GM12891 (cell line): Measurements from ENCODE around the gene ADH4.
"Not testable (repeated sequence)": the region's sequence is repeated elsewhere in the genome, so short reads cannot be mapped to it uniquely, and the experiment has no call there.

Source experiments
- DNase-seq: peaks from one replicate; pipeline ENCODE4 v3.0.0; 2011; ENCODE audit warnings: low spot score; ENCODE audit not compliant: insufficient read length
- FAIRE-seq: peaks from 2 replicates; lab custom pipeline; 2011; peaks lifted over from hg19 to GRCh38; lab: Jason Lieb, UNC
- PAX5 ChIP-seq: IDR thresholded peaks from 2 replicates; pipeline ENCODE4 v1.6.1; 2011; ENCODE audit warnings: low read length, moderate library complexity, mild to moderate bottlenecking; ENCODE audit not compliant: insufficient read depth, severe bottlenecking
- POLR2A ChIP-seq: IDR thresholded peaks from 2 replicates; pipeline ENCODE4 v1.6.1; 2011; ENCODE audit warnings: low read depth, low read length, control low read depth
- POLR2AphosphoS5 ChIP-seq: IDR thresholded peaks from 2 replicates; pipeline ENCODE4 v1.6.1; 2011; ENCODE audit warnings: low read depth, low read length, control low read depth
- POU2F2 ChIP-seq: IDR thresholded peaks from 2 replicates; pipeline ENCODE4 v1.6.1; 2011; ENCODE audit warnings: low read depth, mild to moderate bottlenecking, control low read depth, low read length, moderate library complexity
- SPI1 ChIP-seq: IDR thresholded peaks from 2 replicates; pipeline ENCODE4 v1.6.1; 2011; ENCODE audit warnings: low read depth, low read length, control low read depth
- TAF1 ChIP-seq: IDR thresholded peaks from 2 replicates; pipeline ENCODE4 v1.6.1; 2011; ENCODE audit warnings: low read depth, low read length, control low read depth

ADH4 gene

GRCh38 chr4:99100876-99101275 lies 43.2 kb downstream of the ADH4 start:
- peak; percentile 52 for FAIRE-seq
- TF ChIP-seq TAF1 (no peak), POLR2AphosphoS5 (no peak), POLR2A (no peak), SPI1 (no peak), PAX5 (no peak), POU2F2 (no peak)
- DNase-seq = no peak

GRCh38 chr4:99099814-99100213 lies 44.3 kb downstream of the ADH4 start:
- FAIRE-seq, DNase-seq: not testable (repeated sequence)

- TF ChIP-seq POU2F2 = no peak
- no peak for TF ChIP-seq TAF1
- no peak for TF ChIP-seq PAX5
- no peak for TF ChIP-seq POLR2A
- no peak for TF ChIP-seq POLR2AphosphoS5
- TF ChIP-seq SPI1 = no peak
These were observed 44.8 kb downstream of the ADH4 start for GRCh38 chr4:99099311-99099710.

GRCh38 chr4:99091841-99092240 lies 52.3 kb downstream of the ADH4 start:
- DNase-seq, FAIRE-seq: not testable (repeated sequence)

More at GRCh38 chr4:99099311-99099710, 44.8 kb downstream of the ADH4 start:
- FAIRE-seq (no peak), DNase-seq (no peak)

- TF ChIP-seq POLR2AphosphoS5 (no peak), SPI1 (no peak), TAF1 (no peak), PAX5 (no peak), POU2F2 (no peak), POLR2A (no peak)
- DNase-seq (no peak), FAIRE-seq (no peak)
These were observed 52.9 kb downstream of the ADH4 start for GRCh38 chr4:99091216-99091575.

- DNase-seq (no peak), FAIRE-seq (no peak)
- no peak for TF ChIP-seq TAF1
- TF ChIP-seq PAX5 = no peak
- TF ChIP-seq POLR2A = no peak
- no peak for TF ChIP-seq SPI1
- TF ChIP-seq POLR2AphosphoS5 = no peak
- no peak for TF ChIP-seq POU2F2
These were observed 53.4 kb downstream of the ADH4 start for GRCh38 chr4:99090481-99091215.

- TF ChIP-seq POLR2AphosphoS5 (peak; percentile 78), POU2F2 (0 out of 2 replicates have a peak, but pooled peaks have one; percentile 68), POLR2A (peak; percentile 95), TAF1 (peak; percentile 91), SPI1 (no peak), PAX5 (no peak)
- FAIRE-seq (peak; percentile 96), DNase-seq (peak; percentile 81)
These were observed 55.4 kb downstream of the ADH4 start, which contains the start of gene ADH5 for GRCh38 chr4:99088481-99089365. Gene ADH5, minus strand, starts transcription at chr4:99088788. Its CDS starts 88 bp downstream, at chr4:99088700.

- DNase-seq (peak; percentile 20), FAIRE-seq (no peak)
- TF ChIP-seq SPI1 (no peak), PAX5 (no peak), POU2F2 (no peak)
These were observed 56.1 kb downstream of the ADH4 start for GRCh38 chr4:99088023-99088449.

GRCh38 chr4:99084595-99084994 lies 59.5 kb downstream of the ADH4 start:
- DNase-seq (no peak), FAIRE-seq (no peak)
- TF ChIP-seq POU2F2 = no peak
- TF ChIP-seq SPI1 = no peak
- TF ChIP-seq POLR2AphosphoS5 = no peak
- TF ChIP-seq PAX5 = no peak
- no peak for TF ChIP-seq POLR2A
- TF ChIP-seq TAF1 = no peak

- TF ChIP-seq TAF1 = no peak
- no peak for TF ChIP-seq PAX5
- no peak for TF ChIP-seq SPI1
- no peak for TF ChIP-seq POU2F2
- TF ChIP-seq POLR2AphosphoS5 = no peak
- TF ChIP-seq POLR2A = no peak
- no peak for DNase-seq
- FAIRE-seq = no peak
These were observed 61.9 kb downstream of the ADH4 start for GRCh38 chr4:99082192-99082591.

- DNase-seq, FAIRE-seq: not testable (repeated sequence)
These were observed 63.2 kb downstream of the ADH4 start for GRCh38 chr4:99080869-99081268.
